GM19193 (cell line): ENCODE data around the gene USP50.

ENCODE experiments used
- POLR2A ChIP-seq: IDR thresholded peaks from 4 replicates; pipeline ENCODE4 v1.6.1; 2011; ENCODE audit not compliant: insufficient read depth, insufficient read length; ENCODE audit errors: extremely low read depth

USP50 gene

GRCh38 chr15:50519740-50520425, 26.6 kb downstream of the USP50 start:
- TF ChIP-seq POLR2A, result no peak

GRCh38 chr15:50513001-50513400, 33.5 kb downstream of the USP50 start:
- no peak for TF ChIP-seq POLR2A

- no peak for TF ChIP-seq POLR2A
Observed at GRCh38 chr15:50506121-50506520, 40.3 kb downstream of the USP50 start.

- TF ChIP-seq POLR2A, result no peak
Observed at GRCh38 chr15:50503144-50503543, 43.3 kb downstream of the USP50 start.

GRCh38 chr15:50501815-50502214, 44.7 kb downstream of the USP50 start:
- no peak for TF ChIP-seq POLR2A

GRCh38 chr15:50500352-50500751, 46.1 kb downstream of the USP50 start:
- TF ChIP-seq POLR2A, result no peak

GRCh38 chr15:50496692-50497091, 49.8 kb downstream of the USP50 start:
- no peak for TF ChIP-seq POLR2A

GRCh38 chr15:50493625-50494024, 52.8 kb downstream of the USP50 start:
- TF ChIP-seq POLR2A, result no peak

GRCh38 chr15:50487287-50487686, 59.2 kb downstream of the USP50 start:
- no peak for TF ChIP-seq POLR2A

- TF ChIP-seq POLR2A, result no peak
Observed at GRCh38 chr15:50485389-50485788, 61.1 kb downstream of the USP50 start.

- TF ChIP-seq POLR2A, result no peak
Observed at GRCh38 chr15:50484781-50485180, 61.7 kb downstream of the USP50 start.

GRCh38 chr15:50476143-50476542, 70.3 kb downstream of the USP50 start:
- no peak for TF ChIP-seq POLR2A

GRCh38 chr15:50471072-50471471, 75.4 kb downstream of the USP50 start:
- no peak for TF ChIP-seq POLR2A

GRCh38 chr15:50463423-50464358, 82.8 kb downstream of the USP50 start:
- TF ChIP-seq POLR2A, result no peak

GRCh38 chr15:50458348-50459112, 87.9 kb downstream of the USP50 start:
- TF ChIP-seq POLR2A, result no peak
